ENCODE data around the gene MYO3B.

GRCh38 chr2:170221317-170222288 lies 43.7 kb downstream of the MYO3B start:
- no peak for TF ChIP-seq CTCF (IDR thresholded peaks at IDR 0.05)
- no peak for TF ChIP-seq POLR2AphosphoS5 (IDR thresholded peaks at IDR 0.05)
- TF ChIP-seq EP300 (IDR thresholded peaks at IDR 0.05), result no peak

All from esophagus muscularis mucosa (tissue), 4 donors.